ENCODE measurements around the gene SLC29A3. TPM values are rescaled to one million over a fixed set of nuclear protein-coding genes. Genes with fewer than 3 reads are reported as not detected.

Gene SLC29A3
- total RNA-seq, 1 donor: 2.2 TPM

DNA sequence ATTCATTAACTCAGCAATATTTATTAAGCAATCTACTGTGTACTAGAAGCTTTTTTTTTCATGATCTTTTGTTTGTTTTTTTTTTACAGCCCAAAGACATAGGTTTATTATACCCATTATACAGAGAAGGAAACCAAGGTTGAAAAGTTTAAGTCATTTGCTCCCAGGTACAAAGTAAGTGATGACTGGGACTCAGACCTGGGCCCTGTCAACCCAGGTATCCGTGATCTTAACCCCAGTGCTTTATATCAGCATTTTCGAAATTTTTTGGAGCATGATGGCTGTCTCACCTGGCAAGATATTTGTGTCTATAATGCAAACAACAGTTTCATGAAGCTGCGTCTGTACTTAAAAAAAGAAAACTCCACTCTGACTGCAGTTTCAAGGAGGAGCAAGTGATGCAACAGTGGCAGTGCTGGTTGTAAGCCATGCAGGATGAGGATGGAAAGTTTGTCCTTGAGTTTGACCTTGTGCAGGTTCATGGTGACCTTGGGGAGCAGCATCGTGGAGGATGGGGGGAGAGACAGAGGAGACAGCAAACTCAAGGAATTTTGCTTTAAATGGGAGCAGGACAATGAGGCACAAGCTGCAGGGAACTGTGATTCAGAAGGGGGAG, 11.8 kb downstream of the SLC29A3 start:
- no peak for TF ChIP-seq CTCF (IDR thresholded peaks at IDR 0.05; ENCODE audit: insufficient read depth, low read depth, low read length)
- H3K4me3 ChIP-seq (ENCODE audit: low read depth, low read length): no peak overlapping the region
- no peak for DNase-seq (ENCODE audit: low read depth)

GRCh38 chr10:71331736-71332135, 12.7 kb downstream of the SLC29A3 start:
- H3K4me3 ChIP-seq (ENCODE audit: low read depth, low read length): no peak overlapping the region
- TF ChIP-seq CTCF (IDR thresholded peaks at IDR 0.05; ENCODE audit: insufficient read depth, low read depth, low read length): no peak
- DNase-seq (ENCODE audit: low read depth): no peak

- no peak for DNase-seq (ENCODE audit: low read depth)
- TF ChIP-seq CTCF (IDR thresholded peaks at IDR 0.05; ENCODE audit: insufficient read depth, low read depth, low read length): no peak
Measured at GRCh38 chr10:71332466-71332865, 13.4 kb downstream of the SLC29A3 start.

DNA sequence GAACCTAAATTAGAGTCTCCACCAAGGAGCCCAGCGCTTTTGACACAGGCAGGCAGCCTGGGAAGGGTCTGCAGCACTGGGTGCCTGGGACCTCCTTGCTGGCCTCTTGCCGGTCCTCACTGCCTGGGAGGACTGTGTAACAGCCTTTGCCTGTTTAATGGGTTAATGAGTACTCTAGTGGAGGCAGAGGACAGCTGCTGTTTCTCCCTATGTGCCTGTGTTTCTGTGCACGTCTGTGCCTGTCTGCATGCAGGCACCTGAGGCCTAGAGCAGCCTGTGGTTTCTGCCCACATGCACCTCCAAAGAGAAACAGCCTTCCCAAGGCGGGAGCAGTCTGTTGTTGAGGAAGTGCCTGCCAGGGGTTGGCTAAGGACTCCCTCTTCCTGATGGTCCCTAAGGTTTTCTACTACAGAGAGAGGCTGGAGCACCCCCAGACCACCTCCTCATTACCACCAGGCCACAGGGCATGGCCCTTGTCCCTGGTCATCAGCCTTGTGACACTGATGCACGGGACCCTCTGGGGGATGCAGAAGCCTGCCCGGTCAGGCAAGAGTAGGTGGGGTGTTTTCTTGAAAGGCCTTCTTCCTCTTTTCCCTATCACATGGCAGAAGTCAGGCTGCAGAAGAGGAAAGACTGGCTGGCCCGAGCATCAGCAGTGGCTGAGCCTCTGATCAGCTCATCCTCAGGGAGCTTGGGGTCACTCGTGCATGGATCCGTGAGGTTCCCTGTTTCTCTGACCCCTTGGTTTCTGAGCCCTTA, 14.2 kb downstream of the SLC29A3 start:
- H3K4me3 ChIP-seq (ENCODE audit: low read depth, low read length): no peak overlapping the region
- no peak for DNase-seq (ENCODE audit: low read depth)
- TF ChIP-seq CTCF (IDR thresholded peaks at IDR 0.05; ENCODE audit: insufficient read depth, low read depth, low read length): no peak

More at GRCh38 chr10:71332466-71332865, 13.4 kb downstream of the SLC29A3 start:
- no peak overlapping the region for H3K4me3 ChIP-seq (ENCODE audit: low read depth, low read length)

DNA sequence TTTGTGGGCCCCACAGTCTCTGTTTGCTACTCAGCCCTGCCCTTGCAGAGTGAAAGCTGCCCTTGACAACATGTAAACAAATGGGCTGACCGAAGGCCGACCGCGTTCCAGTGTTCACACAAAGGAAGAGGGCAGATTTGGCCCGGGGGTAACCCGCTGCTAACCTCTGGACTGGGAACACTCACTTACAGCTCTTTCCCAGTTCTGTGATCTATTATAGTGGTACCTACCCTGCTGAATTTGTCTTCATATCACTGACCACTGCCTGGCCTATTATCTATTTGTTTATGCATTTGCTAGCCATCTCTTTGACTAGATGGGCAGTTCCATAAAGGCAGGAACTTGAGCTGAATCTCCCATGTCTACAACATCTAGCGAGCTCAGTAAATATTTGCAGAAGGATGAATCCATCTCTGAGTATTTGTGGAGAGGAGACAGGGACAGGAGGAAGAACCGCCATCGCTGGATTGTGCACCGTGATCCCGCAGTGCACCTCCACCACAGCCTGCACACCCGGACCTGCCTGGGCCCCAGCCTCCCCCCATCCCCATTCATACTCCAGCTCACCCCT, 15.2 kb downstream of the SLC29A3 start:
- no peak for TF ChIP-seq CTCF (IDR thresholded peaks at IDR 0.05; ENCODE audit: insufficient read depth, low read depth, low read length)
- H3K4me3 ChIP-seq (ENCODE audit: low read depth, low read length): no peak overlapping the region
- DNase-seq (ENCODE audit: low read depth): no peak

- DNase-seq (ENCODE audit: low read depth): no peak
- no peak for TF ChIP-seq CTCF (IDR thresholded peaks at IDR 0.05; ENCODE audit: insufficient read depth, low read depth, low read length)
- H3K4me3 ChIP-seq (ENCODE audit: low read depth, low read length): no peak overlapping the region
Measured at GRCh38 chr10:71335173-71335708, 16.2 kb downstream of the SLC29A3 start.

All from fibroblast of villous mesenchyme (primary cell).